Activated naive CD4-positive, alpha-beta T cell treated with anti-CD3 and anti-CD28 coated beads for 36 hours (primary cell): Measurements from ENCODE around the gene IMMP2L. TPM values are rescaled to one million over a fixed set of nuclear protein-coding genes. Genes with fewer than 3 reads are reported as not detected.

Experiments used
- CTCF ChIA-PET: fragments of 350-600 bp; sonication (Branson Sonifier 250); formaldehyde crosslinking; loops from one replicate; lab custom pipeline; 2021; ENCODE audit warnings: antibody characterized with exemption; lab: Charles Lee
- DNase-seq: peaks from one replicate; pipeline ENCODE4 v3.0.0-alpha.2; 2020
- H3K27ac Mint-ChIP-seq: one replicate; pipeline ENCODE4 v1.8.0; 2021; ENCODE audit warnings: mild to moderate bottlenecking, mixed read lengths
- H3K27me3 Mint-ChIP-seq: one replicate; pipeline ENCODE4 v1.8.0; 2021; ENCODE audit warnings: low read depth, mixed read lengths
- H3K36me3 Mint-ChIP-seq: one replicate; pipeline ENCODE4 v1.8.0; 2021; ENCODE audit warnings: low read depth, mixed read lengths
- H3K4me1 Mint-ChIP-seq: one replicate; pipeline ENCODE4 v1.8.0; 2021; ENCODE audit warnings: low read depth, mixed read lengths
- H3K4me3 Mint-ChIP-seq: one replicate; pipeline ENCODE4 v1.8.0; 2021; ENCODE audit warnings: mild to moderate bottlenecking, moderate library complexity, mixed read lengths
- H3K9me3 Mint-ChIP-seq: one replicate; pipeline ENCODE4 v1.8.0; 2021; ENCODE audit warnings: mixed read lengths
- intact Hi-C: fragments of 100-400 bp; cut with micrococcal nuclease; formaldehyde crosslinking; loops from one replicate; pipeline ENCODE4 v1.15.1; 2023
- total RNA-seq, 2 experiments: library from RNA; stranded (reverse); gene quantifications; one replicate each; pipeline ENCODE4 v1.2.3, GENCODE V29; 2021

Gene IMMP2L
- total RNA-seq, 2 experiments from 2014 or later = 24.4 to 26.6 TPM

DNA sequence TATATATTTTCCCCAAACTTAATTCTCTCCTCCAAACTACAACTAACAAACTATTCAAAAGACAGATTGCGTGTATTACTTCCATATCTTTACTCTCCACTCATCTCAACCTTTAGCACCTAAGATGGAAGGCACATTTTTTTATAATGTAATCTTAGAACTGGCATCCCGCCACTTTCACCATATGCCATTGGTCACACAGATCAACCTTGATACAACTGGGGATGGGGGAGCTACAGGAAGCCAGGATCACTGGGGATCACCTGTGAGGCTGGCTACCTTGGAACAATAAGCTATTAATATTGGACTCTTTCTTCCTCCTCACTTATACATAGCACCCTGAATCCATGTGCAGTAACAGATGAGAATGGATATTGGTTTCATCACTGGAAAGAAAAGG is 941.0 kb downstream of the IMMP2L start:
- CTCF ChIA-PET = no interaction called here
- Mint-ChIP-seq H3K36me3 (no peaks in the 10 kb centered on the region), H3K9me3 (no peaks in the 10 kb centered on the region), H3K4me1 (no peaks in the 10 kb centered on the region), H3K27ac (no peak overlapping the region), H3K4me3 (no peak overlapping the region), H3K27me3 (no peaks in the 10 kb centered on the region)
- intact Hi-C loops = no loop called here
- no peak for DNase-seq

DNA sequence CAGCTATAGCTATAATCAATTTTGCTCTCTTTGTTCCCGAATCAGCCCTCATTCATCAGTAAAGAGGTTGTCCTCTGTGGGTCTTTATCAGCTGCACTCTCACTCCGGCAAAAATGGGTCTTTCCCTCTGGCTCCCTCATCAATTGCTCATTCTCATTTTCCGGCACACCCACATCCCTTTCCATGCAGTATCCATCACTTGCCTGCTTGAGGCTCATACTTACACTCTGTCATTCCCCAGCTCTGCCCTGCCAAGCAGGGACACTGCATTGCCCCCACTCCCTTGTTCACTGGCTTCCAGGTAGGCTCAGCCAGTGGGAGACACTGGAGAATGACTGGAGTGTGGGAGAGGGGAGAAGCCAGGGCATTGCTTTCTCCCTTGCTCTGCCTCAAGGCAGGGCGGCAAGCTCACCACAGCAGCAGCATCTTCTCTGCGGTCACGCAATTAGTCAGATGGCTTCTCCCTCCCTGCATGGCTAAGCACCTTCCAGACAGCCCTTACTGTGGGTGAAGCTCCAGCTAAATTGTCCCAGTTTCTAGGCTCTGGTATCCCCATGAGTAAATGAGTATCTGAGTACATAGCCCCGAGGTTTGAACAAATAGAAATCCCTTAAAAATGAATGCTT is 942.1 kb downstream of the IMMP2L start:
- CTCF ChIA-PET = no interaction called here
- intact Hi-C loops = no loop called here

More for the DNA sequence above, 942.1 kb downstream of the IMMP2L start:
- Mint-ChIP-seq H3K4me1 (no peaks in the 10 kb centered on the region), H3K36me3 (no peaks in the 10 kb centered on the region), H3K27ac (no peak overlapping the region), H3K27me3 (no peaks in the 10 kb centered on the region), H3K9me3 (no peaks in the 10 kb centered on the region), H3K4me3 (no peak overlapping the region)
- DNase-seq = no peak
